Subcutaneous adipose tissue (tissue), 4 donors: Measurements from ENCODE around the gene SLCO1B3. TPM values are rescaled to one million over a fixed set of nuclear protein-coding genes. Genes with fewer than 3 reads are reported as not detected.

Source experiments
- total RNA-seq, 4 donors: library from RNA; depleted of rRNA; stranded (reverse); fragments of >200 nt; gene quantifications; one replicate each; pipeline ENCODE4 v1.1.0, GENCODE V29; 2016
- TF ChIP-seq, protein P1 (sequence below): fragments of 450-650 bp; IDR thresholded peaks from one replicate; pipeline ENCODE4 v1.5.1; 2016; ENCODE audit warnings: low read depth, mild to moderate bottlenecking, control low read depth, antibody characterized with exemption, moderate library complexity

The SLCO1B3 gene
- total RNA-seq, 4 donors from 2014 or later, result not detected

GRCh38 chr12:20805921-20806320 lies 4.6 kb upstream of the SLCO1B3 start:
- TF ChIP-seq, protein P1, sequence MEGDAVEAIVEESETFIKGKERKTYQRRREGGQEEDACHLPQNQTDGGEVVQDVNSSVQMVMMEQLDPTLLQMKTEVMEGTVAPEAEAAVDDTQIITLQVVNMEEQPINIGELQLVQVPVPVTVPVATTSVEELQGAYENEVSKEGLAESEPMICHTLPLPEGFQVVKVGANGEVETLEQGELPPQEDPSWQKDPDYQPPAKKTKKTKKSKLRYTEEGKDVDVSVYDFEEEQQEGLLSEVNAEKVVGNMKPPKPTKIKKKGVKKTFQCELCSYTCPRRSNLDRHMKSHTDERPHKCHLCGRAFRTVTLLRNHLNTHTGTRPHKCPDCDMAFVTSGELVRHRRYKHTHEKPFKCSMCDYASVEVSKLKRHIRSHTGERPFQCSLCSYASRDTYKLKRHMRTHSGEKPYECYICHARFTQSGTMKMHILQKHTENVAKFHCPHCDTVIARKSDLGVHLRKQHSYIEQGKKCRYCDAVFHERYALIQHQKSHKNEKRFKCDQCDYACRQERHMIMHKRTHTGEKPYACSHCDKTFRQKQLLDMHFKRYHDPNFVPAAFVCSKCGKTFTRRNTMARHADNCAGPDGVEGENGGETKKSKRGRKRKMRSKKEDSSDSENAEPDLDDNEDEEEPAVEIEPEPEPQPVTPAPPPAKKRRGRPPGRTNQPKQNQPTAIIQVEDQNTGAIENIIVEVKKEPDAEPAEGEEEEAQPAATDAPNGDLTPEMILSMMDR, result no peak

- TF ChIP-seq, protein P1, result no peak
These were observed 3.1 kb upstream of the SLCO1B3 start for GRCh38 chr12:20807192-20808080.

GRCh38 chr12:20808521-20808920 lies 2.0 kb upstream of the SLCO1B3 start:
- TF ChIP-seq, protein P1, result no peak

- TF ChIP-seq, protein P1, result no peak
These were observed 5.1 kb downstream of the SLCO1B3 start for GRCh38 chr12:20815574-20815973.

- TF ChIP-seq, protein P1, result no peak
These were observed 11.9 kb downstream of the SLCO1B3 start for GRCh38 chr12:20822415-20822814.

DNA sequence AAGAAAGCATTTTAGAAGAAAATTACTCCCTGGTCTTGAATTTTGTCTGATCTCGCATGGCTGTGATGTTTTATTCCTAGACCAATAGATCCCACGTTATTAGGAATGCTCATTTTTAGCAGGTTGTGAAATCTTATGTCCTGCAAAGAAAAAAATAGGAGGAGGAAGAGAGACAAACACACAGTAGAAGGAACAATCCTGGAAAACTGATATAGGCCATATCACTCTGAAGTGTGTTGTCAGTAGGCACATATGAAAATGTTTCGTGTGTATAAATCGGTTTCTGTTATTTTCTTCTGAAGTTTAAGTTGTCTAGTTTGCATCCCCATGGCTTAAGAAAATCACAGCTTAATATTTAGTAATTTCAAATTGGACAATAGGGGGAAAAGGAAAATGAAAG lies 12.4 kb downstream of the SLCO1B3 start:
- TF ChIP-seq, protein P1, result no peak

GRCh38 chr12:20829919-20830318 lies 19.4 kb downstream of the SLCO1B3 start:
- TF ChIP-seq, protein P1, result no peak
